LoVo (cell line): ENCODE data around the gene EEFSEC.

ENCODE experiments used
- DNase-seq: peaks from one replicate; pipeline ENCODE4 v3.0.0-alpha.2; 2016; ENCODE audit warnings: low spot score

Gene EEFSEC

DNA sequence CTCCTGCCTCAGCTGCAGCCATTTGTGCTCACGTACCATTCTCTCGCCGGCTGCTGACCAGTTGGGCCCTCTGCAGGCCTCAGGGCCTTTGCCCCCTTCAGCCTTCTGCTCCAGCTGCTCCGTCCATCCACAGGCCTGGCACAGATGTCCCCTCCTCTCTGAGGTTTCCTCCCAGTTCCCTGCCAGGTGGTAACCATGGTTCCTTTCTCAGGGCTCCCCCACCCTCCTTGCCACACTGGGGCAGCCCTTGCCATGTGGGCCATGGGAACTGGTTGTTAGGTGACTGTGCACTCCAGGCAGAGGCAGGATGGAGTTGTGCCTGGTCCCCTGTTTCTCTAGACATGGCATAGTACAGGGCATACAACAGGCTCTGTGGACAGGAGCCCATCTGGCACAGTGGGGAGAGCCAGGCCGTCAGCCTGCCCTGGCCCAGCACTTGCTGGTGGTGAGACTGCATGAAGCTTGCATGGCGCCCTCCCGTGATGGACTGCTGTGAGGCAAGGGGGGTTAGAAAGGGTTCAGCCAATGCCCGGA, 164.5 kb downstream of the EEFSEC start:
- DNase-seq: no peak

DNA sequence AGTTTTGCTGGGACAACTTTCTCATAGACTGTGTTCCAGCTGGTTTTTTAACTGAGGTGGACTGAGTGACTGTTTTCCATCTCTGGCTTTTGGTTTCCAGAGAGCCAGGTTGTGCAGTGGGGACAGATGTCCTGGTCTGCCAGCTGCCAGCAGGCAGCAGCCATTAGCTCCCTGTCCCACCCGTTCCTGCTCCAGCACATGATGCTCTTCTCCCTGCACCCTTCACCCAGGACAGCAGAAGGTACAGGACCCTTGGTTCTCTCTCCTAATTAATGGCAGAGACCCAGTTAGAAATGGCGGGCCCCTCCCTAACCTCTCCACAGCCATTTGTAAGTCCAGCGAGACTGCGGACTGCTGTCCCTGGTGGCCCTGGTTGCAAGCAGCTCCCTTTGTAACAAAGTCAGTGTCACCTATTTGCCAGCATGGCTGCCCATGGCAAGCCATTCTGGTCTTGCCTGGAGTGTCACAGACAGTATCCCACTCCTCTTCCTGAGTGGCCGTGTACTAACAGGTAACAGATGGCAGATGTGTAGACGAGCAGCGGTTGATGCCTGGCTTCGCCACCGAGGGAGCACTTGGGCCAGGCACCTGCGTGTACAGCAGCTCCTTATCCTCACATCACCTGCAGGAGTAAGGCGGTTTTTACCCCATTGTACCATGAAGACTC, 165.1 kb downstream of the EEFSEC start:
- DNase-seq: no peak

DNA sequence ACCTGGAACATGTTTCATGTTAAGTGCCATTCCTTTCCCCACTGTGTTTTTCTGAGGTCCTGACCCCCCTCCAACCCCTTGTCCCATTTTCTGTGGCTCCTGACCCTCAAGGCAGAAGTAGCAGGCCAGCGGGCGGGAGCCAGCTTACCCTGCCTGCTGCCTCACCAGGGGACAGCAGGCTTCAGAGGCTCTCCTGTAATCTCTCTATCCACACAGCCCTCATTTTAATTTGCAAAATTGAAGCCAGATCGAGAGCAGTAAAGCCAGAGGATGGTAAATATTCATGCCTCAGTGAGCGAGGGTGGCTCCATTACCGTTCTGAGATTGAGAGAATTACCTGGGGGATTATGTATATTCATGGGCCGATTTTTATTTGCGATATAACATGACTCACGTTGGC, 165.8 kb downstream of the EEFSEC start:
- DNase-seq: no peak

DNA sequence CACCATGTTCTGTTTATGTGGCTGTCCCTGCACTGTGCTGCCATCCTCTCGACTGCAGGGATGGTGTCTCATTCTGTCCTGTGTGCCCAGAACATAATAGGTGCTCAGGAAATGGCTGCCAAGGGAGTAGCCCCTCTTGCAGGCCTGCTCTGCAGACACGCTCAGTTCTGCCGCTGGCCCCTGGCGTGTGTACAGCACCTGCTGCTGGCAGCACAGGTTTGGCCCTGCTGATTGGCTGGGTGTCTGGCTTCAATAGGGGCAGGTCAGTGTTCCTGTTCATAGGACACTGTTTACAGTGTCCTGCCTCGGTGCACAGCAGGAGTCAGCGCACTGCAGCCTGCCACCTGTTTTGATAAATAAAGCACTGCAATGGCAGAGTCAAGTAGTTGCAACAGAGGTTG, 166.5 kb downstream of the EEFSEC start:
- DNase-seq: no peak

DNA sequence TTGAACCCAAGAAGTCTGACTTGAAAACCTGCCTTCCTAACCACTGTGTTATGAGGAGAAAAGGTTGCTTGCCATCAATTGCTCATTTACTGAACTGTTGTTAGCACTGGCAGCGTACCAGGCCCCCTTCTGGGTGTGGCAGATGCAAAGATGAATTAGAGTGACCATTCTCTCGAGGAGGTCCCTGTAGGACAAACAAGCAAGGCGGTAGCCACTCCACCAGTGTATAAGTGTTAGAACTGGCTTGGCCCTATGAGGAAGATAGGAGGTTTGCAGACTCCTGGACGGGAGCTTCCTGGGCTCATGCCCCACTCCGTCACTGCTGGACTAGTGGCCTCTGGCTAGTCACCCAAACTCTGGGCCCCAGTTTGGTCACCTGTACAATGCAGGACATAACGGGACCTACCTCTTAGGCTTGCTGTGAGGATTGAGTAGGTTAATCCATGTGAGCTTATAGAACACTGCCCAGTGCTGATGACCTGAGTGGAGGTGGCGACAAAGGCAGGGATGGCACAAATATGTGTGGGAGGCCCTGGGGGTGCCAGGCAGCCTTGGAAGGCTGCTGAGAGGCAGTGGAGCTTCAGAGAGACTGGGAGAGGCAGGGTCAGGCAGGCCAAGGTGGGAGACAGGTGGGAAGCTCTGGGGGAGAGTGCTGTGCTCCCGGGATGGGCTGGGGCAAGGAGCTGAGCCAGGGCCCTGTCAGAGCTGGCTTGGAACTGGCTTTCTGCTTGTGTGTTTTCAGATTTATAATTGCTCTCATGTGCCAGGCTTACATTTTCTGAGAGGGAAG, 167.5 kb downstream of the EEFSEC start:
- DNase-seq: no peak

DNA sequence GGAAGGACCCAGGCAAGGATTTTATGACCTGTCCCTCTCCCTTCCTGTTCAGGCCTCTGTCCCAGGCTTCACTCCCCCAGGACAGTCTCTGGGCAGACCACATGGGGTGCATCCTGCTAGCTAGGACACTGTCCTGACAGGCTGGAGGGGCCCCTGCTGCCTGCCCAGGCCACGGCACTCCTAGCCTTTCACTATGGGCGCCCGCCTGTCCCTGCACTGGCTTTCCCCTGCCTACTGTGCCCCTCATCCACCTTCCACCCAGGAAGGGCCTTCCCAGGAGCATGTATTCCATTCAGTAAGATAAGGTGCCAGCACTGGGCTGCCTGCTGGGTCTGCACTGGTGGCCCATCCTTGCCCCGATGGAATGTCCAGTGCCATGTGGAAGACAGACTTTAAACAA, 168.1 kb downstream of the EEFSEC start:
- no peak for DNase-seq

DNA sequence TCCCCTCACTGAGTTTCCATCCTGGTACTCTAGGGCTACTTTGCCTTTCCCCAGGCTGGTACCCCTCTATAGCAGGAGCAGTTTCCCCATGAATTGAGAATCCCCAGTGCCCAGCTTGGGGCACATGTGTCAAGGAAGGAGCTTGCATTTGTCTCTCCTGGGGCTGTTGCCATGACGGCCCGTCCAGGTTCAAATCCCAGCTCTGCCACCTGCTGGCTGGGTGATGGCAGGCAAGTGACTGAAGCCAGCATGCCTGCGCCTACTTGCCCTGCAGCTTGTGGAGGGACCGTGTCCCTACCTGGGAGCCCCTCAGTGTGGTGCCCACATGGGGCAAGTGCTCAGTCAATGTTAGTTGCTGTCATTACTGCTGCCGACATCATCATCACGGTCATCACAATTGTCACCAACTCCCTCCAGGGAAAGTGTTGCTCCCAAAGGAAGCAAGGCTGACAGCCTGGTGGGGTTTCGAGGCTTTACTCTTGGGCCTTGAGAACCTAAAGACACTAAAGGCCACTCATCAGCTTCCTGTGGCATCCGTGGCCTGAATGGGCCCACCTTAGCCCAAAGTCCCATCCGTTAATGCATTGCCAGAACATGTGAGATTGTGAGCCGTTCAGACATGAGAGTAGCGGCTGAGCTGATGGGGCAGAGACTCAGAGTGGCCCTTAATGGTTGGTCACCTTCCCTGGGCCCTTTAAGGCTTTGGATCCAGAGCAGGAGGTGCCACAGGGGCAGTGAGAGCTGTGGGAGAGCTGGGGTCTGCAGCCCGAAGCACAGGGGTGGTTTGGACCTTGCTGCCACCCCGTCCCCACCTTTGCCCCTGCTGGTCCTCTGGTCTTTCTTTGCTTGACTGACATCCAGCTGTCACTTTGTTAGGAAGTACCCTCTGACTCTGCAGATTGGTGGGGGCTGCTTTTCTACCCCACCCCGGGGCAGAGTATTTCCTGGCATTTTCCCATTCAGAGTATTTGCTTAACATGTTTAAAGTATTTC, 169.0 kb downstream of the EEFSEC start:
- DNase-seq: no peak

DNA sequence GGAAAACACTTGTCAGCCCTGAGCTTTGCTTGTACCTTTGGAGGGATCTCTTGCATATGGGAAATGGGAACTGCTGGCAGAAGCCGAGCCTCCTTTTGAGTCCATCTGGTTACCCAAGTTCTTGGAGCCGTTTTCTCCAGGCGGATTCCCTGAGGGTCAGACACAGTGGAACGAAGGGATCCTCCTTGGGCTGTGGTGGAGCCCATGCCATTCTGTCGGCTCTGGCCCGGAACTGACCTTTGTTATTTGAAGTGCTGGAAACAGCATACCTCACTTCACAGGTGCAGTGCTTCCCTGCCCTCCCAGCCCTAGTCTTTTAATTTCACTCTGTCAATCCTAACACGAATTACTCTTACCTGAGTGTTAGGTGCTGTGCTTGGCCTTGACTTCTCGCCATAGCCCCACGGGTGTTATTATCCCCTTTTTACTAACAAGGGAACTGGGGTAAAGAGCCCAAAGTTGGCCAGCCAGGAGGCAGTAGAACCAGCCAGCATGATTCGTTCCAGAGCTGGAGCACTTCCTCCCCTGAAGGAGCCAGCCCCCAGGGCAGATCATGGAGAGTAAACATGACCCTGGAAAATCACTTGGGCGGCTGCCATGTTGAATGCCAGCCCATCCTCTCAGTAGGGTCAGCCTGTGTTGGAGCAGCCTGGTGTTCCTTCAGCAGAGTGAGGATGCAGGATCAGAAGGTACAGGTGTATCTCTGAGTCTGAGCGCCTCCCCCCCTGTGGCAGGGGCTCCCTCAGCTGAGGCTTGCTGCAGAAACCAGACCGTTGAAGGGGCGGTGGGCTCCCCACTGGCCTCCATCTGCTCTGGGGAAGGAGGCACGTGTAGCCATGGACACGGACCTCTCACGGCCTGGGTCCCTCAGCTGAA, 170.2 kb downstream of the EEFSEC start:
- DNase-seq: no peak

DNA sequence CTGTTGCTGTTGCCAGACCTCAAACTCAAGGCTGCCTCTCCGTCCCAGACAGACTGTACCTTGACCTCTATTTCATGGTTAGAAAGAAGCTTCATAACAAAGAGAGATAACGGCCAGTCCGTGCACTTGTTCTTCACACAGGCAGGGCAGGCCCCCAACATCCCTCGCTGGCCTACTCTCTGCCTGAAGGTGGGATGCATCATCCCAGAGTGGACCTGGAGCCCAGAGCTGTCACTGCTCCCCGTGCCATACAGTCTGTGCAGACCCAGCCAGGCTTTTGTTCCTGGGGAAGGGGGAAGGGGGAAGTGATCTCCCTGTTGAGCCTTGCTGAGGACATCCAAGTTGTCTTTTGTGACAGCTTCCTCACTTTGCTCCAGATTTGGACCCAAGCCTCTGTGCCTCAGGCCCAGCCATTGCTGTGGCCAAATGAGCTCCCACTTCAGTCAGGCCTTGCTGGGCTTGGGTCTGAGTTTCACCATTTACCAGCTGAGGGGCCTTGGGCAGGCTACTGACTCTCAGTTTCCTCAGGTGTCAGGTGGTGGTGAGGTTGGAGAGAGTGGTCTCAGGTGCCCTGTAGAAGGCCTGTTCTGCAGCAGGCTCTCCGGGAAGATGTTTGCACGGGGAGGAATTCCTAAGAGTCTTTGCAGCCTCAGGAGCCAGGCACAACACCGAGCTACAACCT, 171.8 kb downstream of the EEFSEC start:
- DNase-seq: no peak

DNA sequence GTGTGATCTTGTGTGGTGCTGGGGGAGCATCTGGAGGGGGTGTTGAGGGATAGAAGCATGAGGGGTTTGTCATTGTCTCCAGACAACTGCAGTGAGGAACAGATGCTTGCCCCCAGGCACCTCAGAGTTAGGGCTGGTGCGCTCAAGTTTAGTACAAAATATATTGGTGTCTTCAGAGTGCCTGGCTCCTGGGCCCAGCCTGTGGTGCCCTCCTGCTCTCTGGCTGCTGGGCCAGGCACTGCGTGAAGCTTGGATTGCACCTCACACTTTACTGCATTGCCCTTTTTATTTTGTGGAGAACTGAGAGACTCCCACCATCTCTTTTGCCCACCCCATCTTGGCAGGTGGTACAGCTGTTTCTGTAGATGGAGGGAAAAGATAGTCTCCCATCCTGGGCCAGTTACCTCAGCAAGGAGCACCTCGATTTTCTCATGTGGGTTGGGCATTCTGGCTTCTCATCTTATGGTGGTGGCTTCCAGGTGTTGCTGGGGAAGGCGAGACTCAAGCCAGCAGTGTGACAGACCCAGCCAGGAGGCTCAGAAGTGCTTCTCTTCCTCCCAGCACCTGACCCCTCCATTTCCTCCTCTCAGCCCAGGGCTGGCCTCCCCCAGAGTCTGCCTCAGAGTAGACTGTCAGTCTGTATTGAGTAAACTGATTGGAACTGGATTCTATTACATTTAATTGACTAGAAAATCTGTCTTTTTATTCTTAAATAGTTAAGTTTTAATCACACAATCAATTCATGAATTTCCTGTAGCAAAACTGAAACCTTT, 173.0 kb downstream of the EEFSEC start:
- DNase-seq: no peak

DNA sequence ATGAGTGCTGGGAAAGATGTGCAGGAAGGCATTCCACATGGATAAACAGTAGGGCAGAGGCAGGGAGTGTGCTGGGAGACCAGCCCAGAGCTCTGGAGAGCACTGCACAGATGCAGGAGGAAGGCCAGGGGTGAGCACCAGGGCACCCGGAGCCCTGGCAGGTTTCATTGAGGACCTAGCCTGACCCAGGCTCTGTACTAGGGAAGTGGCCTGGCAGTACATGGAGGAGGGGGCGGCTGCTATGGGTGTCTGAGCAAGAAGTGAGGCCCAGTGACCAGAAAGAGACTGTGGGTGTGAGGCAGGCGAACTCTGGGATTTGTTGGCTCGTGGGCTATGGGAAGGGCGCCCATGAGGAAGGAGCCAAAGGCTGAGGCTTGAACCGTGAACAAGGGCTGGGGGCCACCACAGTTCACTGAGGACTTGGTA, 174.3 kb downstream of the EEFSEC start:
- no peak for DNase-seq

DNA sequence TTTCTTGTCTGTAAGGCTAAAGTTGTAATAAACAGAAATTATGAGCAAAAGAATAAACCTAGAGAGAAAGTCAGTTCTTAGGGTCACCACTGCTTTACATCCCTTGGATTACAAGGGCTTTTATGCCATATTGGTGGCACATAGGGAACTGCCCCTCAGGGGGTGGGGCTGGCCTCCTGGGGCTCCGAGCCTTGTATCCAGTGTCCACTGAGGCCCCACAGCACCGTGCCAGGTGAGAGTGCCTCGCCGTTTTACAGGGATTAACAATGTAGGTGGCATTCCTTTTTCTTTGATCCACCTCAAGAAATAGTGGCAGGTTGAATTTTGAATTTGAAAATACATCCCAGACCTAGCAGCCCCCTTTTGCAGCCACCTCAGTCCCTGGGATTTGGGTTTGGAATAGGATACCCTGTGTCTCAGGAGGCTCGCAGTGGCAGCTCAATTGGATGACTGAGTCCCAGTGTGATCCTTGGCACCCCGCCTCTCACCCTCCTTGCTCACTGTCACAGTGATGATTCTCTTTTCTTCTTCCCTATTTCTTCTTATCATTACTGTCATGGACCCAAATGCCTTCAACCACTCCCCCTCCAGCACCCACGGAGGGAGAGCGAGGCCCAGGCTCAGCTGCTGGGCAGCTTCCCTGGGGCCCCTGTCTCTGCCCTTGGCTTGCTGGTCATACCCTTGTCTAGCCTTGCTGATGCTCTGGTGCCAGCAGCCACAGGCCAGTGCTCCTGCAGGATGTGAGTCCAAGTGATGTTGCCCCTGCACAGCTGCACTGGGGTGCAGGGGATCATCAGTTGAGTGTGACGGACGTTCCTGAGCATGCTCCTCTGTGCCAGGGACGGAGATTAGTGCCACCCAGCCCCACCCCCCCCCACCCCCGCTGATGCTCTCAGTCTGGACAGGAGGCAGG, 175.5 kb downstream of the EEFSEC start:
- no peak for DNase-seq

DNA sequence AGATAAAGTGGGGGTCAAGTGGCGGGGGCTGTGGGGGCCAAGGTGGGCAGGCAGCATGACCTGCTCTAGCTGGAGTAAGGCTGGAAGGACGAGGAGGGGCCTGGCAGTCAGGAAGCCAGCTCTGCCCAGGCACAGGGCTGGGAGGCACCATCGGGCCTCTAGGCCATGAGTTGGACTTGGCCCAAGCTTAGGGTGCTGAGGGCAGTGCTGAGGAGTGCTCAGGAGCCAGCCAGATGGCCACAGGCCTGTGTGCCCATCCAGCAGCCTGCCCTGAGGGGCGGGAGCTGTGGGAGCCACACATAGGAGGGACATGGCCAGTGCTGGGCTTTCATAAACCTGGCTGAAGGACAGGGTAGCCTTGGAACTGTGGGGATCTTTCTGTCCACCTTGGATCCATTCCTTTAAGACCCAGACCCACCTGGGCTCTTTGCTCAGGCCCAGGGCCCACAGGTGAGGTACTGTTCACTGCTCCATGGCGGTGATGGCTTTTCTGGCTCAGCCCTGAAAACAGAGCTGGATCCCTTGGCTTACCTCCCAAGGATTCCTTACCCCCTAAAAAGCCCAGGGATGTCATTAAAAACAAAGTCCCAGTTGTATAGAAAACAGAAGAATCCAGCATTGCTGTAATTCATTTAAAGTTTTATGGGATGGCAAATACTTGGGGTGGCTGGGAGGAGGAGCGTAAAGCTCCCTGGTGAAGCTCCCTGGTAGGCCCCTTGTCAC, 176.4 kb downstream of the EEFSEC start:
- DNase-seq: no peak

DNA sequence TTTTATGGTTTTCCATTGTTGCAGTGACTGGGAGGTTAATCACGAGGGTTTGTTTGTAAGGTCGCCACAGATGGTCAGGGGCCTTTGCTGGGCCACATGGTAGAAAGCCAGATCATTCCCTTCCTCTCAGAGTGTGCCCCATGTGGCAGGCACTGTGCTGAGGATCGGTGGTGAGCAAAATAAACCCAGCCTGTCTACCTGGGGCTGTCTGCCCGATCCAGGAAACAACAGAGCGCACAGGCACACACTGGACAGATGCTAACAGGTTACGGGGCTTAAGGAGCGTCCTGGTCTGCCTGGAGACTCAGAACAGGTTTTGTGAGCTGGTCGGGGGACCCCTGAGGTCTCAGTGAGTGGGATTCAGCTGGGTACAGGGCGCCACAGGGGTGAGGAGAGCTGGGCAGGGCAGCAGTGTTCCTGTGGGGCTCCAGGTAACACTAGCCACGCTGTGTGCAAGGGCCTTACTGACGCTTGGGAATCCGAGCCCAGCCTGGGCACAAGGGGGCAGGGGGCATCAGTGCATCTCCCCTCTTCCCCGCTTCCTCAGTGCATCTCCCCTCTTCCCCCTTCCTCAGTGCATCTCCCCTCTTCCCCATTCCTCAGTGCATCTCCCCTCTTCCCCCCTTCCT, 177.0 kb downstream of the EEFSEC start:
- no peak for DNase-seq

DNA sequence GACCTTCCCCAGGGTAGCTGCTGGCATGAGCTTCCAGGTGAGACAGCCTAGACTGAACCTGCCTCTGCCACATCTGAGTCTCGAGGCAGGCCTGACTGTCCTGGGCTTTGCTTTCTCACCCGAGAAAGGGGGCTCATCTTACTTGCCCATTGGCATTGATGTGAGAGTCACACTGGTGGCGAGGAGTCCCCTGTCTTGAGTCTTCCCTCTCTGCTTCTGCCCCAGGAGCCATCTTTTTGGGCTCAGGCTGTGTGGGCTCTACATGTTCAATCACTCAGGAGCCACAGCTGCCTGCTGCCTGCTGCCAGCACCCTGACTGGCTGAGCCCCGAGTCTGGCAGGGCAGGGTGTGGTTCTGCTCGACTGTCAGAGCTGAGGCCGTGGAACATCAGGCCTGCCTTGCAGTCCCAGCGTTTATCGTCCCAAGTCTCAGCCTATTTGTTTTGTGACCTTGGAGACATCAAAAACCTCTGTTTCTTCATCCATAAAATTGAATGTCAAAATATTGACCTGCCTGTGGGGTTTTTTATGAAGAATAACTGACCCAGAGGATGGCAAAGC, 180.9 kb downstream of the EEFSEC start:
- DNase-seq: no peak

DNA sequence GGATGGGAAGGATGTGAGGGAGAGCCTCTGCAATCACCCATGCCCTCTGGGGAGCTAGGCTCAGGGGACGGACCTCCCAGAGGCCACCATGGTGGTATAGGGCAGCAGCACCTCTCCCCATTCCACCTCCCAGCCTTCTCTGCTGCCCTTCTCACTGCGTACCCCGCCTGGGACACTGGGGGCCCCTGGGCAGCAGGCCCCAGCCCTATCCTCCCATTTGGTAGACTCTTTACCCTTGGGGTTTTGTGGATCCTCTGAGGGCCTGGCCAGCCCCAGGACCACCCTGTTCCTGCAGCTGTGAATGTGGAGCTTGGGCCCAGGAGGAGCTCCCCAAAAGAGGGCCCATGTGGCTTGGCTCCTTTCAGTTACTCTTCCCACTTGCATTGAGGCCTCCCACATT, 181.5 kb downstream of the EEFSEC start:
- DNase-seq: no peak

DNA sequence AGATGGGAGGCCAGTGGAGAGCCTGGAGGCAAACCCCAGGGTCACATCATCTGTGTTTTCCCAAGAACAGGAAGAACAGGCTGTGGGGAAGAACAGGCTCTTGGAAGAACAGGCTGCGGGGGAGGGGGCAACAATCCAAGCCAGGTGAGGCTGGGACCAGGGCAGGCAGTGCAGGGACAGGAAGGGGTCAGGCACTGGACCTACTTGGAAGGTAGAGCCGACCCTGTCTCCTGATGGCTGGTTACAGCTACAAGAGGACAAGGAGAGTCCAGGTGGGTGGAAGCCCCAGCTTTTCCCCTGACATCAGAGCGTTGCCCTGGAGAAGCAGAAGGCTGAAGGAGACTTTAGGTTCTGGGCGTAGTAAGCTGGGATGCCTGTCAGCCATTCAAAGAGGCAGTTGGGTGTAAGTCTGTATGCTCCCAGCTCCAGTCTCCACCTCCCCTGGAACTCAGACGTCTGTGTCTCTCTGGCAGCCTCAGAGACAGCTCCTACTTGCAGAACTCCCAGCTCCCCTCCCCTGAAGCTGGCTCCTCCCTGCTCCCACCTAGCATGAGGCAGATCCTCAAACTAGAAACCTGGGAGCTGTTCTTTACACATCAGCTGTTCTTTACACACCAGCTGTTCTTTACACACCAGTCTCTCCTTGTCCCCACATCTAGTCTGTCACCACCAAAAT, 182.5 kb downstream of the EEFSEC start:
- no peak for DNase-seq
